Hematopoietic multipotent progenitor cell treated with erythropoietin and hydrocortisone succinate and interleukin-3 and kit ligand, for 8 days (in vitro differentiated cells): ENCODE measurements around the gene EEF1AKMT3.

ENCODE experiments used
- DNase-seq: peaks from one replicate; pipeline ENCODE4 v3.0.0-alpha.2; 2015

EEF1AKMT3 gene

DNA sequence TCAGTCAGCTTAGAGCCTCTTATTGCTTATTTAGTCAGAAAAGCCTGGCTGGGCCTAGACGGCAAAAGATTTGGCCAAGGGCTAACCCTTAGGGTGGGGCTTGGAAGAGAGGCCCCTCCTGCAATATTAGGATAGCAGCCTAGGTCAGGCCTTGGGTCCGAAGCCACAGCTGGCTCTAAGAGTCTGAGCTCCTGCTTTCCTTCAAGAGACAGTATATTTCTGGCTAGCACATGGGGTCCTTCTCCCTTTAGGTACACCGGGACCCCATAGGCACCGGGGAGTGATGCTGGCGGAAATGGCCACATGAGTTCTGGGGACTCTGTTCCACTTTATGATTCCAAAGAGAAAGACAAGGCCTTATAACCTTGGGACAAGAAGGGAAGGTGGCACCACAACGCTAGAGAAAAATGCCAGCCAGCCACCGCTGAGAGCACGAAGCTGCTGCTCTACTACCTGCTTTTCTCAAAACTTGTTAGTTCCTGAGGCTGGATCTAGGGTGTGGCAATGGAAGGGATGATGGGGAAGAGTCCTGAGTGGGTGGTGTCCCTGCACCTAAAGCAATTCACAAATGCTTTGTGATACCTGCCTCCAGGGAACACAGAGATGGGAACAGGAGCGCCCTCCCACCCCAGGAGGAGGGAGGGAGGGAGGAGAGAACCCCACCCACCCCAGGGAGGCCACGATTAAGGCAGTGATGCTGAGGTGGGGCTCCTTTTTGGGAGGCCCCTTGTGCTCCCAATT is 49.2 kb downstream of the EEF1AKMT3 start:
- DNase-seq, result no peak

DNA sequence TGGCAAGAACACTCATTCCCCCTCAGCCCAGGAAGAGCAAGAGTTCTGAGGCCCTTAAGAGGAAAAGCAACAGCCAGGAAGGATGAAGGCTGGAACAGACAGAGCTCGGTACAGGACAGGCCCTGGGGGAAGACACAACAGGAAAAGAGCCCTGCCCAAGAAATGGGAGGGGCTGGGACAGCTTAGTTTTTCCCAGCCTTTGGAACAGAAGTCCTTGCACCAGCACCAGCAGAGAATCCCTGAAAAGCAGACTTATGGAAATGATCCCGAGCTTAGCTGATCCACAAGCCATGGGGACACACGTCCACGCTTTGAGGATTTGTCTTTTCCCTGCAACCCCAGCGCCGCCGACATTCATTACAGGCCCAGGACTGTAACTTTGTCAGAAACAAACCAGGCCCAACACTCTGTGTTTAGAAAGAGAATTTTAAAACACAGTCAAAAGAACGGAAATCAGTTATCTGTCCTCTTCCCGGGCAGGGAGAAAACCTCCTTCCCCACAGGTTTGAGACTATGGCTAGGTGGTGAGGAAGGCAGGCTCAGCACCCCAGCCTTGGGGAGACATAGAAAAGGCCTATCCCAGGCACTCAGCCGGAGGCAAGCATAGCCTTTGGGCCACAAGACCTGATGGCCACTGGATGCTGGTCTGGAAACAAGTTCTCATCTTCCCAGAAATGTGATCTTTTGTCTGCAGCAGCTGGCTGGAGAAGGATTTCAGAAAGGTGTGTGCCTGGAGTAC is 50.1 kb downstream of the EEF1AKMT3 start:
- no peak for DNase-seq

- no peak for DNase-seq
Measured at GRCh38 chr12:57823131-57823907, 50.9 kb downstream of the EEF1AKMT3 start.

DNA sequence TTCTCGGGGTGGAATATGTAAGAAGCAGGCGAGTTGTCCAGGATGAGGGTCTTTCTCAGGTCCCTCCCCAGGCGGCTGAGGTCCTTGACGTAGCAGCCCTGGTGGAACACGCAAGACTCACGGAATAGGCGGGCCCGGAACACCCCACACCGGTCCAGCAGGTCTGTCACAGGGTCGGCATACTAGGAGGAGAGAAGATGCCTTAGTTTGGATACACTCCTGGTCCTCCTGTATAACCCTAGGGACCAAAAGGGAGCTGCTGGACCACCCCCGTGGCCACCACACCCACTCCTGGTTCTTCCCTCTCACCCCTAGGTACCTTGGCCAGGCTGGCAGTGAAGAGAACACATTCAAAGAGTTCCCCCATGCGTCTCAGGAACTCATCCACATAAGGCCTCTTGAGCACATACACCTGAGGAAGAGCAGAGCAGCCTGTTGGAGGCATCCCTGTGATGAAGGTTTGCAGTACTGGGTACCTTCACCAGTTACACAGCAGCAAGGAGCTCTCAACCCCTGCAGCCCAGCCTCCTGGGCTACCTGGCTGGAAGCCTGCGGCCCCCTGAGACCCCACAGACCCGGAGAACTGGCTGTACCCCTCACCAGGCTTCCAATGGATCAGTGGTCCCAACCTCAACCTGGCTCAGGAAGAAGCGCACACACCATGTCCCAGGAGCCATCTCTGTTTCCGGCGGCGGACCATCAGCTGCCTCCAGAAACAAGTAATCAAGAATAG is 51.7 kb downstream of the EEF1AKMT3 start:
- DNase-seq, result no peak

DNA sequence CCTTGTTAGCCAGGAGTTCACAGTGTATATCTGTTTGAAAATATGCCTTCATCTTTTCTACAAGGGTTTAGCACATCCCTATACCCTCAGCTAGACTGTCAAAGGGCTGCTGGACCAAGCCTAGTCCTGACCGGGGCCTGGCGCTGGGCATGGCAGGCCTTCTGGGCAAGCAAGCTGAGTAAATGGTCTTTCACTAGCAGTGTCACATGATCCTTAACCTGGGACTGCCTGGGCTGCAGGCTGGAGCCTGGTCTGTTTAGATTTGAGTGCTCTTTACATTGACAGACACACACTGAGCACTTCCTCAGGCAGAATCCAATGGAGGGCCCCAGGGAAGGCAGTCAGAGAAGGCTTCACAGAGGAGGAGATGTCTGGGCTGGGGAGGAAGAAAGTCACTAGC is 53.0 kb downstream of the EEF1AKMT3 start:
- DNase-seq, result no peak

DNA sequence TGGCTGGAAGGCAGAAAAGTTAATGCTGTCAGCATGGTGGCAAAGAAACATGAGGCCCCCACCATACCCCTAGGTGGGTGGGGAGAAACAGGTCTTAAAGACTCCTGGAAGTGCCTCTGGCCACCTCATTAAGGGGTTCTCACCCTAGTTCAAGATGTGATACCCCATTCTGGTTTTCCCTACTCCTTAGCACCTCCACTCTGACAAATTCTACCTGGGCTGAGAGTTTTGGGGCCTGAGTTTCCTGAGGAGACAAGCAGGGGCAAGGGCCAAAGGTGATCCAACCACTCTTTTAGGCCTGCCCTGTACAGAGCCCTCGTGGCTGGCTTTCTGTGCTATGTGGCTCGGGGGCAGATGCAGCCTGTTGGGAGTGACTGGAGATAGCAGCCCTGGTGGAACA is 54.0 kb downstream of the EEF1AKMT3 start:
- DNase-seq, result no peak

DNA sequence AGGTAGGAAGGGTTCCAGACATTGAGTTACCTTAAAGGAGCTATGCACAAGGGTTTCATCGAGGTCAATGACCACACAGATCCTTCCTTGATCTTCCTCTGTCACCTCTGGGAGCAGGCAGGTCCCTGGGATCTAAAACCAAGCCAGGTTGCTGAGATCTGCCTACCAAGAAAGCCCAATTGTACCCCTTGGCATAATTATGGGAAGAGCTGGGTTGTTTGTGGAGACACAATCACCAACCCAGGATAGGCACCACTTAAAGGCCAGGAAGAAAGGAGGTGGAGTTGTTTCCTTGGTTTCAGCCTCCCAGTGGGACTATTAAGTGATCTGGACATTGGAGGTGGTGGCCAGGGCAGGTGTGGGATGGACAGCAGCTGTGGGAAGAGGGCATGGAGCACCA is 54.6 kb downstream of the EEF1AKMT3 start:
- DNase-seq, result no peak

DNA sequence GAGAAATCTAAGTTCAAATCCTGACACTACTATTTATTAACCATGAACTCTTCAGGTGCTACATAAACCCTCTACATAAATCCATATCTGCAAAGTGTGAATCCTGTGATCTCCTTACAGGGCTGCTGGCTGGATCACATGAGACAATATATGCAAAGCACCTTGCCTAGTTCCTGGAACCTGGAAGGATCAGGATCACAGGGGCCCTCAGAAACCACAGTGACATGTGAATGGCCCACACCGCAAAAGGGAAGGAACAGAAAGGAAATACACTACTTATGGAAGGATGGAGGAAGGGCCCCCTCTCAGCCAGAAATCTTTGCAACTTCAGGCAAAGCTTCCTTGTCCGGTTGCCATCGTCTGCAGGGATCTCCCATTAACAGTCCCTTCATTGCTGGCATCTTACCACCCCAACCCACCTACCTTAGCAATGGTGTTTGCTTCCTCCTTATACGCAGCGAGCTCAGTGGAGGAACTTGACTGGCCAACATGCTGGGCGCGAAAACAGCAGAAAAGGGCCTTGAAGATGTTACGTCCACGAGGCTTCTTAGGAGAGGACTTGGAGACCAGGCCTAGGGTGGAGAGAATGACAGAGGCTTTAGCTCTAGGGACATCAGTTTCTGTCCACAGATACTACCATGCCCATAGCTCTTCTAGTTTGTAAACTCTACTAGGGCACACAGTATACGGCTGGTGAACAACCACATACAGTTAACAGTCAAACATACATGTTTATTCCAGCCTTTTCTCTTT is 56.8 kb downstream of the EEF1AKMT3 start:
- DNase-seq, result no peak

- no peak for DNase-seq
Measured at GRCh38 chr12:57830393-57830792, 58.0 kb downstream of the EEF1AKMT3 start.
